Measurements from ENCODE around the gene SPATA1.

Gene SPATA1

GRCh38 chr1:84510668-84511067 lies 4.5 kb downstream of the SPATA1 start:
- TF ChIP-seq, protein P1, sequence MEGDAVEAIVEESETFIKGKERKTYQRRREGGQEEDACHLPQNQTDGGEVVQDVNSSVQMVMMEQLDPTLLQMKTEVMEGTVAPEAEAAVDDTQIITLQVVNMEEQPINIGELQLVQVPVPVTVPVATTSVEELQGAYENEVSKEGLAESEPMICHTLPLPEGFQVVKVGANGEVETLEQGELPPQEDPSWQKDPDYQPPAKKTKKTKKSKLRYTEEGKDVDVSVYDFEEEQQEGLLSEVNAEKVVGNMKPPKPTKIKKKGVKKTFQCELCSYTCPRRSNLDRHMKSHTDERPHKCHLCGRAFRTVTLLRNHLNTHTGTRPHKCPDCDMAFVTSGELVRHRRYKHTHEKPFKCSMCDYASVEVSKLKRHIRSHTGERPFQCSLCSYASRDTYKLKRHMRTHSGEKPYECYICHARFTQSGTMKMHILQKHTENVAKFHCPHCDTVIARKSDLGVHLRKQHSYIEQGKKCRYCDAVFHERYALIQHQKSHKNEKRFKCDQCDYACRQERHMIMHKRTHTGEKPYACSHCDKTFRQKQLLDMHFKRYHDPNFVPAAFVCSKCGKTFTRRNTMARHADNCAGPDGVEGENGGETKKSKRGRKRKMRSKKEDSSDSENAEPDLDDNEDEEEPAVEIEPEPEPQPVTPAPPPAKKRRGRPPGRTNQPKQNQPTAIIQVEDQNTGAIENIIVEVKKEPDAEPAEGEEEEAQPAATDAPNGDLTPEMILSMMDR (IDR thresholded peaks at IDR 0.05): no peak
- Histone ChIP-seq H3K36me3 (no peaks in the 10 kb centered on the region), H3K27ac (no peak overlapping the region), H3K9me3 (no peaks in the 10 kb centered on the region), H3K27me3 (no peaks in the 10 kb centered on the region), H3K4me3 (no peak overlapping the region), H3K4me1 (peaks cover 0 to 4% (median 0%) of the 10 kb centered on the region in 4 donors)
- no peak for DNase-seq
- intact Hi-C loops (cut with DNase I; ENCODE audit: low total_unique reads): no loop called here

- TF ChIP-seq, protein P1 (IDR thresholded peaks at IDR 0.05): no peak
- intact Hi-C loops (cut with DNase I; ENCODE audit: low total_unique reads): loop anchor here (5.0 kb wide), 1 partner anchor 842 kb away; no protein-coding TSS in a partner anchor
Observed at GRCh38 chr1:84524590-84524989, 18.4 kb downstream of the SPATA1 start.

DNA sequence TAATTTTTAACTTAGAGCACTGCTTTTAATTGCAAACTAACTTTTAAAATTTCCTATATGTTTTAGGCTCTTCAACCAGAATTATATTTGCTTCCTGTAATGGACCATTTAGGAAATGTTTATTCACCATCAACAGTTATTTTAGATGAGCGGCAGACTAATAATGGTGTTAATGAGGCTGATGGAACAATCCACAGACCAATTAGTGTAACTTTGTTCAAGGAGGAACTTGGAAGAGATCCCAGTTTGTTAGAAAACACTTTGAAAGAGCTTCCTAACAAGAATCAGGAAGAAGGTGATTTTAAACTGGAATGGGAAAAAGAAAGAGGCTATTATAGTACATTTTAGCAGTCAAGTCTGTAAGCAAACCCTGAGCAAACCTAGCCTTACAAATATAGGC lies 19.6 kb downstream of the SPATA1 start:
- TF ChIP-seq, protein P1 (IDR thresholded peaks at IDR 0.05): no peak
- H3K27ac ChIP-seq: no peak overlapping the region
- intact Hi-C loops (cut with DNase I; ENCODE audit: low total_unique reads): no loop called here
- H3K27me3 ChIP-seq: no peaks in the 10 kb centered on the region
- no peak overlapping the region for H3K4me3 ChIP-seq
- no peak for DNase-seq
- H3K4me1 ChIP-seq: no peaks in the 10 kb centered on the region
- H3K9me3 ChIP-seq: no peaks in the 10 kb centered on the region
- H3K36me3 ChIP-seq: peaks cover 0 to 5% (median 0%) of the 10 kb centered on the region in 3 donors

More at GRCh38 chr1:84524590-84524989, 18.4 kb downstream of the SPATA1 start:
- Histone ChIP-seq H3K27ac (no peak overlapping the region), H3K4me1 (no peaks in the 10 kb centered on the region), H3K36me3 (peaks cover 0 to 5% (median 0%) of the 10 kb centered on the region in 3 donors), H3K4me3 (no peak overlapping the region), H3K27me3 (no peaks in the 10 kb centered on the region), H3K9me3 (no peaks in the 10 kb centered on the region)
- no peak for DNase-seq

- peaks cover 0 to 20% (median 3%) of the 10 kb centered on the region in 3 donors for H3K36me3 ChIP-seq
- intact Hi-C loops (cut with DNase I; ENCODE audit: low total_unique reads): no loop called here
- no peaks in the 10 kb centered on the region for H3K9me3 ChIP-seq
- no peak overlapping the region for H3K27ac ChIP-seq
- no peak for DNase-seq
- no peaks in the 10 kb centered on the region for H3K4me1 ChIP-seq
- TF ChIP-seq, protein P1 (IDR thresholded peaks at IDR 0.05): no peak
- H3K4me3 ChIP-seq: no peak overlapping the region
- H3K27me3 ChIP-seq: no peaks in the 10 kb centered on the region
Observed at GRCh38 chr1:84538599-84538998, 32.4 kb downstream of the SPATA1 start.

GRCh38 chr1:84539972-84540371 lies 33.8 kb downstream of the SPATA1 start:
- Histone ChIP-seq H3K9me3 (no peaks in the 10 kb centered on the region), H3K27ac (no peak overlapping the region), H3K4me1 (no peaks in the 10 kb centered on the region), H3K27me3 (no peaks in the 10 kb centered on the region), H3K4me3 (no peak overlapping the region), H3K36me3 (peaks cover 0 to 22% (median 3%) of the 10 kb centered on the region in 3 donors)
- TF ChIP-seq, protein P1 (IDR thresholded peaks at IDR 0.05): no peak
- DNase-seq: no peak
- intact Hi-C loops (cut with DNase I; ENCODE audit: low total_unique reads): no loop called here

DNA sequence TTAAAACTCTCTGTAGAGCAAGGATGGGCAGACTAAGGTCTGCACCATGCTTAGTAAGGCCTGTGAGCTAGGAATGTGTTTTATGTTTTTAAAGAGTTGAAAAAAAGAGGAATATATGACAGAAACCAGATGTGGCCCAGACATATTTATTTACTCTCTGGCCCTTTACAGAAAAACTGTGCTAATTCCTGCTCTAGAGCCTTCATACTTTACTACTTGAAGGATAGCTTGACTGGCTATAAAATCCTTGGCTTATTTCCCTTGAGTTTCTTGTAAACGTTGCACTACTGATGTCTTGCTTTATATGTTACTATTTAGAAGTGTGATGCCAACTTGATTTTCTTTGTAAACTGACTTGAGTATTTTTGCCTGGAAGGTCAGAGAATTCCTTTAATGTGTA lies 34.6 kb downstream of the SPATA1 start:
- H3K9me3 ChIP-seq: no peaks in the 10 kb centered on the region
- TF ChIP-seq, protein P1 (IDR thresholded peaks at IDR 0.05): no peak
- H3K27ac ChIP-seq: no peak overlapping the region
- DNase-seq: no peak
- H3K27me3 ChIP-seq: no peaks in the 10 kb centered on the region
- intact Hi-C loops (cut with DNase I; ENCODE audit: low total_unique reads): no loop called here
- no peak overlapping the region for H3K4me3 ChIP-seq
- H3K36me3 ChIP-seq: peaks cover 0 to 22% (median 3%) of the 10 kb centered on the region in 3 donors
- no peaks in the 10 kb centered on the region for H3K4me1 ChIP-seq
